ENCODE results near the gene OCA2. TPM values are rescaled to one million over a fixed set of nuclear protein-coding genes. Genes with fewer than 3 reads are reported as not detected.

OCA2 gene
- polyA plus RNA-seq, 1 donor (not counting 4 experiments of a cell fraction or from before 2014, with no cell fraction given): 0.05 TPM

DNA sequence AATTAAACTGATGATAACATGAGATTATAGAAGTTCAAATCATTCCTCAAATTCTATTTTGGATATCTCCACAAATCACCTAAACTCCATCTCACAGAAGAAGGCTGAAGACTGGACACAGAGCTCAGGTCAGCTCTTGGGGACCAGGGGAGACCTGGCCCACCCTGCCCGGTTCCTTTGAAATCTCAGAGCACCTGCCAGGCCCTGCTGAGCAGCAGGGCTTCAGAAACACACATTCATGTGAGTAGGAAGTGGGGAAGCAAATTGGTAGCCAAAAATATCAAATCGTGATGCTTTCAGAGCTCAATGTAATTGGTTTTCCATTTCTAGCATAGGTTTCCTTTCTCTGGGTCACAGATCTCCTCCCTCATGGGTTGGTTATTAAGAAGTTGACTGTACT lies 76.2 kb downstream of the OCA2 start:
- Histone ChIP-seq H3K9ac (ENCODE audit: control insufficient read depth, extremely low read depth, insufficient read depth, low read length) (no peak overlapping the region), H3K36me3 (ENCODE audit: control insufficient read depth in 2 of 2, extremely low read depth in 1 of 2, insufficient read depth in 2 of 2, low read length in 2 of 2) (no peaks in the 10 kb centered on the region), H3K4me3 (ENCODE audit: control insufficient read depth in 2 of 3, extremely low read depth in 1 of 3, insufficient read depth in 2 of 3, low read depth in 1 of 3, low read length in 3 of 3) (no peak overlapping the region), H2AFZ (ENCODE audit: control insufficient read depth, low read length) (no peak overlapping the region), H3K27me3 (ENCODE audit: control insufficient read depth, extremely low read depth, insufficient read depth, low read length) (no peaks in the 10 kb centered on the region), H3K9me1 (ENCODE audit: control insufficient read depth, extremely low read depth, insufficient read depth, low read length) (no peaks in the 10 kb centered on the region), H3K4me2 (ENCODE audit: control insufficient read depth, extremely low read depth, insufficient read depth, low read depth, low read length) (no peak overlapping the region), H3K79me2 (ENCODE audit: control insufficient read depth, insufficient read depth, low read length) (no peaks in the 10 kb centered on the region), H3K9me3 (ENCODE audit: control insufficient read depth, low read depth, low read length) (no peaks in the 10 kb centered on the region), H4K20me1 (ENCODE audit: control insufficient read depth, extremely low read depth, insufficient read depth, low read length) (no peaks in the 10 kb centered on the region), H3K4me1 (ENCODE audit: control insufficient read depth, extremely low read depth, insufficient read depth, low read length) (no peaks in the 10 kb centered on the region), H3K27ac (ENCODE audit: control insufficient read depth, insufficient read depth, low read length) (no peak overlapping the region)
- no peak for FAIRE-seq
- no peak for TF ChIP-seq EZH2 (IDR thresholded peaks at IDR 0.05; ENCODE audit: low read length)
- TF ChIP-seq, protein P1, sequence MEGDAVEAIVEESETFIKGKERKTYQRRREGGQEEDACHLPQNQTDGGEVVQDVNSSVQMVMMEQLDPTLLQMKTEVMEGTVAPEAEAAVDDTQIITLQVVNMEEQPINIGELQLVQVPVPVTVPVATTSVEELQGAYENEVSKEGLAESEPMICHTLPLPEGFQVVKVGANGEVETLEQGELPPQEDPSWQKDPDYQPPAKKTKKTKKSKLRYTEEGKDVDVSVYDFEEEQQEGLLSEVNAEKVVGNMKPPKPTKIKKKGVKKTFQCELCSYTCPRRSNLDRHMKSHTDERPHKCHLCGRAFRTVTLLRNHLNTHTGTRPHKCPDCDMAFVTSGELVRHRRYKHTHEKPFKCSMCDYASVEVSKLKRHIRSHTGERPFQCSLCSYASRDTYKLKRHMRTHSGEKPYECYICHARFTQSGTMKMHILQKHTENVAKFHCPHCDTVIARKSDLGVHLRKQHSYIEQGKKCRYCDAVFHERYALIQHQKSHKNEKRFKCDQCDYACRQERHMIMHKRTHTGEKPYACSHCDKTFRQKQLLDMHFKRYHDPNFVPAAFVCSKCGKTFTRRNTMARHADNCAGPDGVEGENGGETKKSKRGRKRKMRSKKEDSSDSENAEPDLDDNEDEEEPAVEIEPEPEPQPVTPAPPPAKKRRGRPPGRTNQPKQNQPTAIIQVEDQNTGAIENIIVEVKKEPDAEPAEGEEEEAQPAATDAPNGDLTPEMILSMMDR (optimal IDR thresholded peaks at IDR 0.05 in 1 of 3, IDR thresholded peaks at IDR 0.05 in 1 of 3, conservative IDR thresholded peaks at IDR 0.05 in 1 of 3; ENCODE audit: extremely low read depth in 1 of 3, insufficient read depth in 2 of 3, low read length in 3 of 3): no peak
- dilution Hi-C loops (cut with MboI; ENCODE audit: extremely low pct_ligation_motif_present, low sequenced_read_pairs): no loop called here
- no peak for DNase-seq (ENCODE audit: low read depth, low spot score)

DNA sequence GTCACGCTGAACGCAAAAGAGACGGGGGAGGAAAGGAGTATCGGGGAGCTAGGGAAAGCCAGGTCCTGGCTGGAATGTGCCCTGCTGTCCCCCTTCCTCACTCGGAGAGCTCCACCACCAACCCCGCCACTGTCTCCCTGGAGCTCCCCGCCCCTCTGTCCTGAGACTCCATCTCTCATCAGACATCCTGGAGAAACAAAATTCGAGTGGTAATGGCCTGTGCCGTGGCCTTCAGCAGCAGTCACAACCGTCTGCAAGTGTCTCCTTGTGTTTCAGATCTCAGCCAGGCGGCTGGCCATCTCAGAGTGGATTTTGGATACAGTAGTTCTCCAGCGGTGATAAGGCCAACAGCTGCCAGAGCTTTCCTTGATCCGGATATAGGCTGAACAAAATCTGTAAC lies 76.9 kb downstream of the OCA2 start:
- no peak overlapping the region for H3K9ac ChIP-seq (ENCODE audit: control insufficient read depth, extremely low read depth, insufficient read depth, low read length)
- no peaks in the 10 kb centered on the region for H3K4me1 ChIP-seq (ENCODE audit: control insufficient read depth, extremely low read depth, insufficient read depth, low read length)
- H3K4me3 ChIP-seq (ENCODE audit: control insufficient read depth in 2 of 3, extremely low read depth in 1 of 3, insufficient read depth in 2 of 3, low read depth in 1 of 3, low read length in 3 of 3): no peak overlapping the region
- H3K9me1 ChIP-seq (ENCODE audit: control insufficient read depth, extremely low read depth, insufficient read depth, low read length): no peaks in the 10 kb centered on the region
- H3K4me2 ChIP-seq (ENCODE audit: control insufficient read depth, extremely low read depth, insufficient read depth, low read depth, low read length): no peak overlapping the region
- dilution Hi-C loops (cut with MboI; ENCODE audit: extremely low pct_ligation_motif_present, low sequenced_read_pairs): no loop called here
- no peaks in the 10 kb centered on the region for H3K9me3 ChIP-seq (ENCODE audit: control insufficient read depth, low read depth, low read length)
- H3K27me3 ChIP-seq (ENCODE audit: control insufficient read depth, extremely low read depth, insufficient read depth, low read length): no peaks in the 10 kb centered on the region
- no peak overlapping the region for H3K27ac ChIP-seq (ENCODE audit: control insufficient read depth, insufficient read depth, low read length)
- H3K36me3 ChIP-seq (ENCODE audit: control insufficient read depth in 2 of 2, extremely low read depth in 1 of 2, insufficient read depth in 2 of 2, low read length in 2 of 2): no peaks in the 10 kb centered on the region
- no peak for TF ChIP-seq EZH2 (IDR thresholded peaks at IDR 0.05; ENCODE audit: low read length)
- TF ChIP-seq, protein P1 (optimal IDR thresholded peaks at IDR 0.05 in 1 of 3, IDR thresholded peaks at IDR 0.05 in 1 of 3, conservative IDR thresholded peaks at IDR 0.05 in 1 of 3; ENCODE audit: extremely low read depth in 1 of 3, insufficient read depth in 2 of 3, low read length in 3 of 3): no peak
- DNase-seq (ENCODE audit: low read depth, low spot score) (no peak), FAIRE-seq (no peak)
- H2AFZ ChIP-seq (ENCODE audit: control insufficient read depth, low read length): no peak overlapping the region
- H4K20me1 ChIP-seq (ENCODE audit: control insufficient read depth, extremely low read depth, insufficient read depth, low read length): no peaks in the 10 kb centered on the region
- no peaks in the 10 kb centered on the region for H3K79me2 ChIP-seq (ENCODE audit: control insufficient read depth, insufficient read depth, low read length)
